Measurements from ENCODE around the gene GATA5.
"Not testable (repeated sequence)": the region's sequence is repeated elsewhere in the genome, so short reads cannot be mapped to it uniquely, and the experiment has no call there.

GATA5 gene

GRCh38 chr20:62429455-62430310 lies 46.1 kb downstream of the GATA5 start:
- DNase-seq (ENCODE audit: low read depth): no peak

DNA sequence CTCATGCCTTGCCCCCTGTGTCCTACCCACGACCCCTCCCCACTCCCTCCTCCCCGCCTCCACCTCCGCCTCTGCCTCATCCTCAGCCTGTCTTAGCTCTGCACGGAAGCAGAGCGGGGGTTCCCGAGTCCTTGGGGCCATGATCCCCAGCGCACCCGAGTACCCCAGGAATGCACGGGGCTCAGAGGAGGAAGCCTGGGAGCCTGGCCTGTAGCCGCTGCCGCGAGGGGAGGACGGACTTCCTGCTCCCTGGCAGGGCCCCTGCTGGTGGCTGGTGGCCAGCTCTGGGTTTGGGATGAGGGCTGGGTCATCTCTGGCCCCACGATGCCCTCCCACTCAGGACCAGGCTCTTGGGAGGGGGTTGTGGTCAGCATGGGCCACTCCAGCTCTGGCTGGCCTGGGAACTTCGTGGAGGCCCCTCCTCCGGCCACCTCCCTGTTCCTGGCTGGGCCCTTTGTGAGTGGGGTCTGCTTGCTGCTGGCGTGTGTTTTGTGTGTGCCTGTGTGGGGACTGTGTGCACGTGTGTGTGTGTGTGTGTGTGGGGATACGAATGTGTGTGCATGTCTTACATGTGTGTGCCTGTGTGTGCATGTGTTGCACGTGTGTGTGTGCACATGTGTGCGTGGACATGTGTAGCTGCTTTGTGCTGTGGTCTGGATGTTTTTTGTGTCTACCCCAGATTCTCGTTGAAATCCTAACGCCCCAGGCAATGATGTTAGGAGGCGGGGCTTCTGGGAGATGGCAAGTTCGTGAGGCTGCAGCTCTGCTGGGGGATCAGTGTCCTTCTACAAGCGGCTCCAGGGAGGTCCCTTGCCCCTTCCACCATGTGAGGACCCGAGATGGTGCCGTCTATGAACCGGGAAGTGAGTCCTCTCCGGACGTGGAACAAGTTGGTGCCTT lies 47.1 kb downstream of the GATA5 start:
- no peak for DNase-seq (ENCODE audit: low read depth)

GRCh38 chr20:62428002-62428372 lies 47.8 kb downstream of the GATA5 start:
- DNase-seq (ENCODE audit: low read depth): no peak

GRCh38 chr20:62427172-62428001 lies 48.4 kb downstream of the GATA5 start, which contains the start of gene RBBP8NL:
Gene RBBP8NL (minus strand): TSS chr20:62427539. CDS start chr20:62419647, 7,892 bp downstream.
- DNase-seq (ENCODE audit: low read depth): no peak

DNA sequence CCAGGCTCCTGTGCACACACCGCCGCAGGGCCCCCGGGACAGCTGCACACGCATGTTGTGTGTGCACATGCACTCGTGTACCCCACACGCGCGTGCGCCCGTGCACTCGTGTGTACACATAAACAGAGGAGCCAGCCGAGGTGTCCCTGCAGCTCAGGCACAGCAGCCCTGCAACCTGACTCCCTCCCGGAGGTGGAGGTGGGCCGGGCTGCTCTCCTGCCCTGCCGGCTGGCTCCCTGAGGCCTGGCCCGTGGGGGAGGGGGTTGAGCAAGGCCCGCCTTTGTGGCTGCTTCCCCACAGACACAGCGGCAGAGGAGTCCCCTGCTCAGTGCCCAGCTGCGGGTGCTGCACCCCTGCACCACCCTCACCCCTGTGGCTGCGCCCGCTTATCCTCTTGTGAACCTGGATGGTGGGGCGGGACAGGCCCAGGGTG lies 49.1 kb downstream of the GATA5 start:
- DNase-seq (ENCODE audit: low read depth): no peak

- DNase-seq (ENCODE audit: low read depth): not testable (repeated sequence)
These were observed 49.8 kb downstream of the GATA5 start for GRCh38 chr20:62426059-62426348.

DNA sequence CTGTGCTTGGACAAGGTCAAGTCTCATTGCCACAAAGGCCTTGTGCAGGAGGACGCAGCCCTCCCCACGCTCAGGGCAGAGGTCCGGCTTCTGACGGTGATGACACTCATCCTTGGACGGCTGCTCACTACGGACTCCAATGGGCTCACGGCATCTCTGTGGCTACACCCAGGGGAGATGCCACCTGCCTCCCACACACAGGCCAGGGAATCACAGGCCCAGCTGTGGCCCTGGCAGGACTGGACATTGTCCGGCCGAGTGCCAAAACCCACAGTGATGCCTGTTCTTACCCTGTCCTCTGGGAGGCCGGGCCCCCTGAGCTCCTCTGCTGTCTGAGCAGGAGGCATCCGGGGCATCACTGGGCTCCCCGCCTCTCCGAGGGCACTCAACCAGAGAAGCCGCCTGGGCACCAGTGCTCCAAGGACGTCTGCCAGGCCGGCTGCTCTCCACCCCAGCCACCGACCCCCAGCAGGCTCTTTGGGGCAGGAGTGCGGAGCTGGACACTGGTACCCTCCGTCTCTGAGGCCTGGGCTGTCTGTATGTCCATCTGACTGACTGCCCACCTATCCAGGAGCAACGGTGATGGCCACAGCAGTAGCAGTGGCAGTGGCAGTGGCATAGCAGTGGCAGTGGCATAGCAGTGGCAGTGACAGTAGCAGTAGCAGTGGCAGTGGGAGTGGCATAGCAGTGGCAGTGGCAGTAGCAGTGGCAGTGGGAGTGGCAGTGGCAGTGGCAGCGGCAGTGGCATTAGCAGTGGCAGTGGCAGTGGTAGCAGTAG lies 50.3 kb downstream of the GATA5 start:
- DNase-seq (ENCODE audit: low read depth): no peak

DNA sequence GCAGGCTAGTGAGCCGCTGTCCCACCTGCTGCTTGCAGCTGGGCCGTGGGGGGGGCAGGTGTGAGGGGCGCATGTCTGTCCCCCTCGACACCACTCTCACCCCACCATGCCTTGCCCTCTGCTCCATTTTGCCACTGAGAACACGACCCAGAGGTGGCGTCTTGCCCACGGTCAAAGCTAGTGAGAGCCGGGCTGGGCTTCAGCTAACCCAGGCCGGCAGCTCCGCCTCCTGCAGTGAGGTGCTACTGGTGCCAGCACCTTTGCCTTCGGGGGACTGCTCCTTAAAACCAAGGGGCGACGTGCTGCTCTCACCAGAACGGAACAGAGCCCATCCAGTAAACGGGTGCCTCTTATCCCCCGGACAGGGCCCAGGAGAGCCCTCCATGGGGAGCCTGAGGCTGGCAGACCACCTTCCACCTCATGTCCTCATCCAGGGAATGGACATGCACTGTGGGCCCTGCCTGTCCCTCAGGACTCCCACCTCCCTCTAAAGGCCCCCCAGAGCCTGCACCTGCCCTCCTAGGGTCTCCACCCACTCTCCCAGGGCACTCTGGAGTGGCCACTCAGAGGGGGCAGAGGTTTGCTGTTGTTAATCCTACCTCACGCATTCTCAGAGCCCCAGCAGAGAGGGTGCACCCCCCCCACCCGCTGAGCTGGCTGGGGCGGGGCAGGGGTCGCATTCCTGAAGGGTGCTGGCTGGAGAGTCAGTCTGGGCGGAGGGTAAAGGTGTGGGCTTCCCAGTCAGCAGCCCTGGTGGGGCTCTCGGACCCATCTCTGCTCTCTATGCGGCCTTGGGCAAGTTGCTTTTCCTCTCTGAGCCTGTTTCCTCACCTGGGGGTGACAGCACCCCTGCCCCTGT lies 51.3 kb downstream of the GATA5 start:
- DNase-seq (ENCODE audit: low read depth): no peak

DNA sequence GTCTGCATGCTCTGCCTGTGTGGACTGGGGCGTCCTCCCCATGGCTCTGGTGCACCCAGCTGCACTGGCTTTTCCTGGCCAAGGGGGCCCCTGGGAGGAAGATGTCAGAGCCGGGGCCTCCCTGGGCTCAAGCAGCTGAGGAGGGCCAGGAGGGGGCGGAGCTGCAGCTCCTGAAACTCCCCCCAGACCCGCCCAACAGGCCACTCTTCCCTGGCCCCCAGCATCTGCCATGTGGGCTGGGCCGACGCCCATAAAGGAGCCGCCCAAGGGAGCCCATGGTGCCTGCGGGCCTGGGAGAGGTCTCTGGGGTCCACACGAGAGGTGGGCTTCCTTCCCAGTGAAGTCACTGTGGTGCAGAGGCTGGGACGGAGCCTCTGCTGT lies 52.5 kb downstream of the GATA5 start:
- DNase-seq (ENCODE audit: low read depth): no peak

DNA sequence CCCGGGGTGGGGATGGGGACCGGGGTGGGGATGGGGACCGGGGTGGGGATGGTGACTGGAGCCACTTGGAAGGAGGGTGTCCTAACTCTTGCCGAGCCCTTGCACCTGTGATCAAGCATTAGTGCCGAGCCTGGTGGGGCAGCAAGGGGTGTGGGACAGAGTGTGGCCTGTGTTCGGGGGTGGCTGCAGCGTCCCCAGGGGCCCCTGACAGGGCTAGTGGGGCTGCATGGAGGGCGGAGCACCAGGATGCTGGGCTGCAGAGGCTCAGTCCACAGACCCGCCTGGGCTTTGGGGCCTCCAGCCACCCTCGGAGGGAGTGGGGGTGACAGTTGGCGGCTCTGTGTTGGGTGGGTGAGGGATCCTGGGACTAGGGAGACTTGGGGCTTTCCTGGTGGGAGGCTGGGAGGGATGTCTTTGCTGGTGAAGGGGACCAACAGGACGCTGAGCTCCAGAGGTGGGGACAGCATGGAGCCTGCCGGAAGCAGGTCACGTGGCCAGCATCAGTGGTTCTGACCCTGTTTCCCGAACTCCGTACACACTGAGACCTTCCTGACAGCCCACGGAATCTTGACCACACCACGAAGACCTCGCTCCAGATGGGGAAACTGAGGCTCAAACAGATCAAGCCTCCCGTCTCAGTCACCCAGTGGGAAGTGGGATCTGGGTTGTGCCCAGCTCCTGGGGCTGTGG lies 53.0 kb downstream of the GATA5 start:
- DNase-seq (ENCODE audit: low read depth): no peak

DNA sequence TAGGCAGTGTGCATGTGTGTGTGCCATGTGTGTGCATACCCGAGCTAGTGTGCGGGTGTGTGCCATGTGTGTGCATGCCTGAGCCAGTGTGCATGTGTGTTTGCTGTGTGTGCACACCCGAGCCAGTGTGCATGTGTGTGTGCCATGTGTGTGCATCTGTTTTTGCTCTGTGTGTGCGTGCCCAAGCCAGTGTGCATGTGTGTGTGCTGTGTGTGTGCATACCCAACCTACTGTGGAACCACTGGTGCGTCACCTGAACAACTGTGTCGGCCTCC lies 54.1 kb downstream of the GATA5 start:
- DNase-seq (ENCODE audit: low read depth): no peak

GRCh38 chr20:62420846-62421715 lies 54.7 kb downstream of the GATA5 start:
- no peak for DNase-seq (ENCODE audit: low read depth)

DNA sequence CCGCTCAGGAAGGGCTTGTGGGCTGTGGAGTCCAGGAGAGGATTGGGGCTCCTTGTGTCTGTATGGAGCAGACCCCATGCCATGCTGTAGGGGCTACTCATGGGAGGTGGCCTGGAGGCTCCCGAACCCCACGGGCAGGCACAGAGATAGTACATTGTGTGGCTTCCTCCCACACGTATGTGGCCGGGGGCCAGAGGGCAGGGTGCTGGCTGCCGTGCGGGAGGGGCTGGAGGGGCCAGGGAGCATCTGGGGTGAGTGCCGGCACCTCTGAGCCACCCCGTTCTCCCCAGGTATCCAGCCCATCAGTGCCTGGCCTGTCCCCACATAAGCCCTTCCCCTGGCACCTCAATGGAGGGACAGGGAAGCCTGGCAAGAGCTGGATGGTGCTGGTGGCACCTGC lies 56.0 kb downstream of the GATA5 start:
- DNase-seq (ENCODE audit: low read depth): no peak

- DNase-seq (ENCODE audit: low read depth): no peak
These were observed 56.9 kb downstream of the GATA5 start for GRCh38 chr20:62418709-62419487.

GRCh38 chr20:62417981-62418708 lies 57.6 kb downstream of the GATA5 start:
- DNase-seq (ENCODE audit: low read depth): no peak

GRCh38 chr20:62416651-62417637 lies 58.9 kb downstream of the GATA5 start:
- no peak for DNase-seq (ENCODE audit: low read depth)

All from activated T-helper 9 cell treated with anti-CD3 and anti-CD28 coated beads, Interleukin-2, amount 50 U/mL, for 16 hours (primary cell).